NT2/D1 (cell line): Measurements from ENCODE around the gene MEGF6.

Source experiments
- SUZ12 ChIP-seq: IDR thresholded peaks from 2 replicates; pipeline ENCODE4 v1.6.1; 2011; ENCODE audit not compliant: insufficient read length, insufficient read depth; ENCODE audit errors: extremely low read depth
- ZNF274 ChIP-seq: IDR thresholded peaks from 2 replicates; pipeline ENCODE4 v1.6.1; 2011; ENCODE audit warnings: mild to moderate bottlenecking, low read depth, low read length

GRCh38 chr1:3522112-3522511 lies 89.2 kb downstream of the MEGF6 start:
- TF ChIP-seq ZNF274 (no peak), SUZ12 (no peak)
